ENCODE results near the gene CDK10.
"Not testable (repeated sequence)": the region's sequence is repeated elsewhere in the genome, so short reads cannot be mapped to it uniquely, and the experiment has no call there.

CDK10 gene

DNA sequence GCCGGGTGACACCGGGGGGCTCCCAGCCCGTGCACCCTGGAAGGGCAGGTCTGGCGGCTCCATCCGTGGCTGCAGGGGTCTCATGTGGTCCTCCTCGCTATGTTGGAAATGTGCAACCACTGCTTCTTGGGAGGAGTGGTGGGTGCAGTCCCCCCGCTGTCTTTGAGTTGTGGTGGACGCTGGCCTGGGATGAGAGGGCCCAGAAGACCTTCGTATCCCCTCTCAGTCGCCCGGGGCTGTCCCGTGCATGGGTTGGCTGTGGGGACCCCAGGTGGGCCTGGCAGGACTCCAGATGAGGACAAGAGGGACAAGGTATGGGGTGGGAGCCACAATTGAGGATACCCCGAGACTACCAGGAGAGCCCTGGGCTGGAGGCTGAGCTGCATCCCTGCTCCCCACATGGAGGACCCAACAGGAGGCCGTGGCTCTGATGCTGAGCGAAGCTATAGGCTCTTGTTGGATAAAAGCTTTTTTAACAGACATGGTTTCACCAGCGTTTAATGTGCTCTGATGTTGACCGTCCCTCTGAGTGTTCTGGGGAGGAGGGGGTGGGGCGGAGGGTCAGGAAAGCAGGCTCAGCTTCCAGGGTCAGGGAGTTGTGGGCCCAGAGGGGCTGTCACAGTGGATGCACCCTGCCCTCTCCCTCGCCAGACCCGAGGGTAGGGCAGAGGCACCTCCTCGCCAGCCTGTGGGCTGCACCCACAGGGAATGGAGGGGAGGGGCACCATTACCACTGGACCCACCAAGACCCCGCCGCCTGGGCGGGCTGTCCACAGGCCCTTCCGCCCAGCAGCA is 9.6 kb downstream of the CDK10 start:
- TF ChIP-seq, protein P1, sequence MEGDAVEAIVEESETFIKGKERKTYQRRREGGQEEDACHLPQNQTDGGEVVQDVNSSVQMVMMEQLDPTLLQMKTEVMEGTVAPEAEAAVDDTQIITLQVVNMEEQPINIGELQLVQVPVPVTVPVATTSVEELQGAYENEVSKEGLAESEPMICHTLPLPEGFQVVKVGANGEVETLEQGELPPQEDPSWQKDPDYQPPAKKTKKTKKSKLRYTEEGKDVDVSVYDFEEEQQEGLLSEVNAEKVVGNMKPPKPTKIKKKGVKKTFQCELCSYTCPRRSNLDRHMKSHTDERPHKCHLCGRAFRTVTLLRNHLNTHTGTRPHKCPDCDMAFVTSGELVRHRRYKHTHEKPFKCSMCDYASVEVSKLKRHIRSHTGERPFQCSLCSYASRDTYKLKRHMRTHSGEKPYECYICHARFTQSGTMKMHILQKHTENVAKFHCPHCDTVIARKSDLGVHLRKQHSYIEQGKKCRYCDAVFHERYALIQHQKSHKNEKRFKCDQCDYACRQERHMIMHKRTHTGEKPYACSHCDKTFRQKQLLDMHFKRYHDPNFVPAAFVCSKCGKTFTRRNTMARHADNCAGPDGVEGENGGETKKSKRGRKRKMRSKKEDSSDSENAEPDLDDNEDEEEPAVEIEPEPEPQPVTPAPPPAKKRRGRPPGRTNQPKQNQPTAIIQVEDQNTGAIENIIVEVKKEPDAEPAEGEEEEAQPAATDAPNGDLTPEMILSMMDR (IDR thresholded peaks at IDR 0.05) = no peak
- Histone ChIP-seq H3K9me3 (ENCODE audit: control insufficient read depth, low read length) (no peaks in the 10 kb centered on the region), H3K4me3 (ENCODE audit: low read depth, low read length) (no peak overlapping the region), H3K4me1 (peaks cover 5% of the 10 kb centered on the region), H3K27me3 (ENCODE audit: control insufficient read depth, insufficient read depth, low read length) (no peaks in the 10 kb centered on the region), H3K79me2 (no peaks in the 10 kb centered on the region), H3K9ac (no peak overlapping the region), H2AFZ (no peak overlapping the region), H3K36me3 (ENCODE audit: control insufficient read depth, insufficient read depth, low read length) (no peaks in the 10 kb centered on the region), H3K4me2 (ENCODE audit: low read length) (no peak overlapping the region), H3K27ac (no peak overlapping the region)

DNA sequence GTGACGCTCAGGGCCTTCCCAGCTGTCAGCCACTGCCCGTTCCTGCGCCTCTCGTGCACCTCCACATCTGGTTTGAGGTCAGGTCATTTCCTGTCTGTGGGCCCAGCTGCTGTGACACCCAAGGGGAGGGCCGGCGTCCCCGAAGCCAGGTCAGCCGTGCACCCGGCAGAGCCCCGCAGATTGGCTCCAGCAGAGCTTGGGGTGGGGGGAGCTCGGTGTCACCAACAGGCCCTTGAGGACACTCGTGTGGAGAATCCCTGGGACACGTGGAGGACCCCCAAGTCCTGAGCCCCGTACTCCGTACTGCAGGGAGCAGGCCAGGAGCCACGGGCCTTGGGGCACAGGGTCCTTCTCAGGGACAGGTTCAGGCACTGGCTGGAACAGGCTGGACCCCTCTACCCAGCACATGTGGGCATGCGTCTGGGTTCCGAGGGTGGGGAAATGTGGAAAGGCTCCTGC is 10.2 kb downstream of the CDK10 start:
- Histone ChIP-seq H3K36me3 (ENCODE audit: control insufficient read depth, insufficient read depth, low read length) (no peaks in the 10 kb centered on the region), H3K27ac (no peak overlapping the region)

DNA sequence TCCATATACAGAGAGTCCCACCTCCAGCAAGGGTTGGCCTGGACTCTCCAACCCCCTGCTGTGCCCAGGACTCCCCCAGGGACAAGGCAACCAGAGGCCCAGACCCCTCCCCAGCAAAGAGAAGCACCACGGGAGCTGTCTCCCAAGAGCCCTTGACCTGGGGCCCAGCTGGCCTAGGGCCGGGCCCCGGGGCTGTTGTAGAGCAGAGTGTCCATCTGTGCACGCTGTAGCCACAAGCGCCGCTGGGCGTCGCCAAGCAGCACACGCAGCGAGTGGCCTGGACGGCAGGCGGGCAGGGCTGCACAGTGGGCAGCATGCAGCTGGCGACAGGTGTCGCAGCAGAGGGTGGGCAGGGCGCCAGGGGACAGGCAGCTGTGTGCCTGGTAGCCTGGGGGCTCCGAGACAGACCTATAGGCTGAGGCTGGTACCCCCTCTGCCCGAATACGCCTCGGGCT is 10.7 kb downstream of the CDK10 start:
- Histone ChIP-seq H3K79me2 (no peaks in the 10 kb centered on the region), H2AFZ (no peak overlapping the region), H3K9me3 (ENCODE audit: control insufficient read depth, low read length) (no peaks in the 10 kb centered on the region), H3K4me2 (ENCODE audit: low read length) (no peak overlapping the region), H3K9ac (no peak overlapping the region), H3K27me3 (ENCODE audit: control insufficient read depth, insufficient read depth, low read length) (no peaks in the 10 kb centered on the region), H3K4me1 (peaks cover 5% of the 10 kb centered on the region), H3K27ac (no peak overlapping the region), H3K36me3 (ENCODE audit: control insufficient read depth, insufficient read depth, low read length) (no peaks in the 10 kb centered on the region), H3K4me3 (ENCODE audit: low read depth, low read length) (no peak overlapping the region)
- TF ChIP-seq, protein P1 (IDR thresholded peaks at IDR 0.05) = no peak

More for the DNA sequence above, 10.2 kb downstream of the CDK10 start:
- Histone ChIP-seq H3K9me3 (ENCODE audit: control insufficient read depth, low read length) (no peaks in the 10 kb centered on the region), H3K4me3 (ENCODE audit: low read depth, low read length) (no peak overlapping the region), H3K79me2 (no peaks in the 10 kb centered on the region), H3K27me3 (ENCODE audit: control insufficient read depth, insufficient read depth, low read length) (no peaks in the 10 kb centered on the region), H3K9ac (no peak overlapping the region), H3K4me2 (ENCODE audit: low read length) (no peak overlapping the region), H2AFZ (no peak overlapping the region), H3K4me1 (peaks cover 5% of the 10 kb centered on the region)
- TF ChIP-seq, protein P1 (IDR thresholded peaks at IDR 0.05) = no peak

GRCh38 chr16:89697616-89698331 is 11.3 kb downstream of the CDK10 start:
- Histone ChIP-seq H3K36me3 (ENCODE audit: control insufficient read depth, insufficient read depth, low read length) (no peaks in the 10 kb centered on the region), H3K9me3 (ENCODE audit: control insufficient read depth, low read length) (no peaks in the 10 kb centered on the region), H3K27me3 (ENCODE audit: control insufficient read depth, insufficient read depth, low read length) (no peaks in the 10 kb centered on the region), H3K79me2 (no peaks in the 10 kb centered on the region), H3K4me1 (peaks cover 5% of the 10 kb centered on the region), H3K9ac (no peak overlapping the region), H2AFZ (no peak overlapping the region), H3K27ac (no peak overlapping the region), H3K4me3 (ENCODE audit: low read depth, low read length) (no peak overlapping the region), H3K4me2 (ENCODE audit: low read length) (no peak overlapping the region)
- TF ChIP-seq, protein P1 (IDR thresholded peaks at IDR 0.05) = no peak

- H3K4me1 ChIP-seq; H3K27me3 ChIP-seq (ENCODE audit: control insufficient read depth, insufficient read depth, low read length); H3K4me3 ChIP-seq (ENCODE audit: low read depth, low read length); H3K27ac ChIP-seq; H2AFZ ChIP-seq; H3K36me3 ChIP-seq (ENCODE audit: control insufficient read depth, insufficient read depth, low read length); H3K79me2 ChIP-seq; H3K9ac ChIP-seq; H3K9me3 ChIP-seq (ENCODE audit: control insufficient read depth, low read length); H3K4me2 ChIP-seq (ENCODE audit: low read length): not testable (repeated sequence)
These were observed 12.2 kb downstream of the CDK10 start for GRCh38 chr16:89698717-89699116.

GRCh38 chr16:89699629-89700099 is 13.2 kb downstream of the CDK10 start:
- not testable (repeated sequence) for H3K4me1 ChIP-seq; H3K79me2 ChIP-seq; H2AFZ ChIP-seq; H3K9me3 ChIP-seq (ENCODE audit: control insufficient read depth, low read length); H3K27me3 ChIP-seq (ENCODE audit: control insufficient read depth, insufficient read depth, low read length); H3K36me3 ChIP-seq (ENCODE audit: control insufficient read depth, insufficient read depth, low read length); H3K9ac ChIP-seq
- peak overlapping the region; percentile 83 for H3K4me3 ChIP-seq (ENCODE audit: low read depth, low read length)
- H3K4me2 ChIP-seq (ENCODE audit: low read length) = peak overlapping the region; percentile 97
- peak overlapping the region; percentile 90 for H3K27ac ChIP-seq

Data from parathyroid adenoma (tissue), 2 donors.